ENCODE measurements around the gene CDC23. TPM values are rescaled to one million over a fixed set of nuclear protein-coding genes. Genes with fewer than 3 reads are reported as not detected.

Gene CDC23
- total RNA-seq, 1 experiment from 2014 or later = 41.3 TPM

DNA sequence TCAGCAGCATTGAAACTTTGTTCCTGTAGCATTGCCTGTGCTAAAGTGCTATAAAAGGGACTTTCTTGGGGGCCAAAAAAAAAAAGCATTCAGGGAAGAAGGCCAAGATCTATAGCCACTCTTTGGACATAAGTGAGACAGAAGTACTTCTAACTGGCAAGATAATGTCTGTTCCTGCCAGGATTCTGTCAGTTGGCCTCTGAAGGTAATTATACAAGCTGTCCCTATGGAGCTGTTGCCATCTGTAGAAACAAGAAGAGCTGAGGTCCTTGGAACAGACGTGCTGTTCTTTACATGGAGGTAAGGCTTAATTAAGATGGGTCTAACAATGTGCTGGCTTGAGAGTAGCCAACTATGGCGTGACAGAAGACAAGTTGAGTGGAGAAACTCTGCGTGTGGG is 24.5 kb downstream of the CDC23 start:
- Histone ChIP-seq H4K8ac (replicated peaks; ENCODE audit: insufficient read length, low read depth, low read length) (no peak overlapping the region), H3K56ac (ENCODE audit: insufficient read length, low read depth, low read length) (no peak overlapping the region), H3K23me2 (ENCODE audit: insufficient read length, low read depth, low read length, poor library complexity, severe bottlenecking) (no peaks in the 10 kb centered on the region), H2BK12ac (ENCODE audit: insufficient read length, low read depth, low read length) (no peak overlapping the region), H2BK20ac (ENCODE audit: low read depth, low read length, poor library complexity, severe bottlenecking) (no peak overlapping the region), H3K9ac (ENCODE audit: extremely low read depth, insufficient read length, low read length) (no peak overlapping the region), H3K27ac (ENCODE audit: insufficient read length, low read depth, low read length) (no peak overlapping the region), H2AFZ (ENCODE audit: low read length) (no peak overlapping the region), H2AK5ac (ENCODE audit: insufficient read length, low read length) (no peak overlapping the region), H4K91ac (ENCODE audit: insufficient read length, low read depth, low read length) (no peak overlapping the region), H3K79me2 (ENCODE audit: insufficient read depth, low read length) (no peaks in the 10 kb centered on the region), H3K27me3 (ENCODE audit: insufficient read depth, low read length) (no peaks in the 10 kb centered on the region), H3K79me1 (ENCODE audit: insufficient read depth, low read depth, low read length, poor library complexity, severe bottlenecking) (no peaks in the 10 kb centered on the region), H3K4ac (ENCODE audit: low read depth, low read length) (no peak overlapping the region), H3K4me2 (ENCODE audit: insufficient read depth, insufficient read length, low read length) (no peak overlapping the region), H4K20me1 (ENCODE audit: control insufficient read depth, insufficient read depth, insufficient read length) (no peaks in the 10 kb centered on the region), H3K18ac (ENCODE audit: insufficient read length, low read depth, low read length) (no peak overlapping the region), H2BK15ac (ENCODE audit: low read depth, low read length) (no peak overlapping the region), H3K9me3 (ENCODE audit: control insufficient read depth, low read depth, low read length) (no peaks in the 10 kb centered on the region), H2BK120ac (ENCODE audit: low read depth, low read length, poor library complexity, severe bottlenecking) (no peak overlapping the region), H3K23ac (ENCODE audit: insufficient read length, low read depth, low read length) (no peak overlapping the region), H2BK5ac (ENCODE audit: insufficient read length, low read length) (no peak overlapping the region), H3K4me1 (ENCODE audit: insufficient read depth, low read length) (no peaks in the 10 kb centered on the region), H4K5ac (ENCODE audit: insufficient read length, low read depth, low read length) (no peak overlapping the region), H3K14ac (ENCODE audit: insufficient read depth, low read length) (no peak overlapping the region), H3T11ph (ENCODE audit: low read length) (no peak overlapping the region)
- no peak for DNase-seq
- Mint-ChIP-seq H3K9me3 (no peaks in the 10 kb centered on the region), H3K4me1 (no peaks in the 10 kb centered on the region), H3K36me3 (ENCODE audit: insufficient read depth in 1 of 3, low read depth in 3 of 3) (peaks cover 42 to 88% (median 87%) of the 10 kb centered on the region in 3 experiments; a peak in 6 of 7 replicates), H3K27me3 (ENCODE audit: low read depth) (no peaks in the 10 kb centered on the region), H3K4me3 (no peak overlapping the region), H3K27ac (peak overlapping the region in 1 of 3 experiments; percentile 61; a peak in 2 of 7 replicates)
- TF ChIP-seq, protein P1, sequence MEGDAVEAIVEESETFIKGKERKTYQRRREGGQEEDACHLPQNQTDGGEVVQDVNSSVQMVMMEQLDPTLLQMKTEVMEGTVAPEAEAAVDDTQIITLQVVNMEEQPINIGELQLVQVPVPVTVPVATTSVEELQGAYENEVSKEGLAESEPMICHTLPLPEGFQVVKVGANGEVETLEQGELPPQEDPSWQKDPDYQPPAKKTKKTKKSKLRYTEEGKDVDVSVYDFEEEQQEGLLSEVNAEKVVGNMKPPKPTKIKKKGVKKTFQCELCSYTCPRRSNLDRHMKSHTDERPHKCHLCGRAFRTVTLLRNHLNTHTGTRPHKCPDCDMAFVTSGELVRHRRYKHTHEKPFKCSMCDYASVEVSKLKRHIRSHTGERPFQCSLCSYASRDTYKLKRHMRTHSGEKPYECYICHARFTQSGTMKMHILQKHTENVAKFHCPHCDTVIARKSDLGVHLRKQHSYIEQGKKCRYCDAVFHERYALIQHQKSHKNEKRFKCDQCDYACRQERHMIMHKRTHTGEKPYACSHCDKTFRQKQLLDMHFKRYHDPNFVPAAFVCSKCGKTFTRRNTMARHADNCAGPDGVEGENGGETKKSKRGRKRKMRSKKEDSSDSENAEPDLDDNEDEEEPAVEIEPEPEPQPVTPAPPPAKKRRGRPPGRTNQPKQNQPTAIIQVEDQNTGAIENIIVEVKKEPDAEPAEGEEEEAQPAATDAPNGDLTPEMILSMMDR (conservative IDR thresholded peaks at IDR 0.05) = no peak
- WGBS (ENCODE audit: extremely low coverage, insufficient read length, low lambda C conversion rate) = no CpG with 5 or more reads among the region's 3 CpGs

Data from H9 (cell line).